Measurements from ENCODE around the gene CLIC5. TPM values are rescaled to one million over a fixed set of nuclear protein-coding genes. Genes with fewer than 3 reads are reported as not detected.
A peak's percentile ranks its signal among the peaks of the same experiment; 100 is the strongest.

Gene CLIC5
- total and polyA plus RNA-seq, 11 donors, result 63.0 to 381 (median 244) TPM

DNA sequence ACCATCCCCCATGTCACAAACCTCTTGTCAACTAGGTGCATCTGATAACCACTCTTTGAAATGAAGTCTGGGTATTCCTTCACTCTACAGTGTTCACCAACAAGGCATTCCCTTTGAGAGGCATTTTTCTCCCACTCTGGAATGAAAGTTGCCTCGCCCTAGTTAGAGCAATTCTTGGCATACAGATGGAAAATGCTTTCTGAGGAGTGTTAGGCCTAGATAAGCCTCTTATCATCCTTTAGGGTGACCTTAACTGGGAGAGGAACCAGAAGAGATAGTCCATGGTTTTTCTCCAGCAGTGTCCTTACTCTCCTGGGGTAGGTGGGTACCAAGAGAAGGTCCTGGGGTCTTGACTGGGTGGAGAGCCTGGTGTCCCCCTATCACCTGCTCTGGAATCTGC lies 14.8 kb downstream of the CLIC5 start:
- no peaks in the 10 kb centered on the region for H3K27me3 ChIP-seq
- no peak overlapping the region for H3K4me3 ChIP-seq
- WGBS, 4 donors, result 37 to 44% (median 40%) methylated on average over 1 of the region's 1 CpG
- TF ChIP-seq CTCF (IDR thresholded peaks at IDR 0.05) (no peak), POLR2A (IDR thresholded peaks at IDR 0.05) (no peak)
- intact Hi-C loops (cut with DNase I), result no loop called here
- peaks cover 10 to 79% (median 44%) of the 10 kb centered on the region in 12 donors for H3K4me1 ChIP-seq
- H3K36me3 ChIP-seq, result peaks cover 0 to 28% (median 0%) of the 10 kb centered on the region in 9 donors
- H3K27ac ChIP-seq, result peak overlapping the region in 11 of 12 donors; percentile 16 to 87 (median 58)
- H3K9me3 ChIP-seq, result no peaks in the 10 kb centered on the region
- DNase-seq (no peak), ATAC-seq (peak; percentile 49 to 69 (median 62))

- Histone ChIP-seq H3K27ac (peak overlapping the region; percentile 42 to 77 (median 60)), H3K4me1 (peaks cover 4 to 60% (median 29%) of the 10 kb centered on the region in 12 donors), H3K4me3 (no peak overlapping the region), H3K9me3 (peaks cover 0 to 5% (median 0%) of the 10 kb centered on the region in 12 donors), H3K36me3 (peaks cover 0 to 15% (median 0%) of the 10 kb centered on the region in 9 donors), H3K27me3 (no peaks in the 10 kb centered on the region)
- TF ChIP-seq CTCF (IDR thresholded peaks at IDR 0.05) (no peak), POLR2A (IDR thresholded peaks at IDR 0.05) (no peak)
- no peak for ATAC-seq
- DNase-seq, result no peak
- WGBS, 4 donors, result 56 to 62% (median 57%) methylated on average over 2 of the region's 2 CpGs; no CpG with 5 or more reads in 1 of the 4 donors
- intact Hi-C loops (cut with DNase I), result loop anchor here in 1 of 10 donors (10.0 kb wide), 1 partner anchor 324 kb away; no protein-coding TSS in a partner anchor
These were observed 17.1 kb downstream of the CLIC5 start for GRCh38 chr6:45998524-45998923.

DNA sequence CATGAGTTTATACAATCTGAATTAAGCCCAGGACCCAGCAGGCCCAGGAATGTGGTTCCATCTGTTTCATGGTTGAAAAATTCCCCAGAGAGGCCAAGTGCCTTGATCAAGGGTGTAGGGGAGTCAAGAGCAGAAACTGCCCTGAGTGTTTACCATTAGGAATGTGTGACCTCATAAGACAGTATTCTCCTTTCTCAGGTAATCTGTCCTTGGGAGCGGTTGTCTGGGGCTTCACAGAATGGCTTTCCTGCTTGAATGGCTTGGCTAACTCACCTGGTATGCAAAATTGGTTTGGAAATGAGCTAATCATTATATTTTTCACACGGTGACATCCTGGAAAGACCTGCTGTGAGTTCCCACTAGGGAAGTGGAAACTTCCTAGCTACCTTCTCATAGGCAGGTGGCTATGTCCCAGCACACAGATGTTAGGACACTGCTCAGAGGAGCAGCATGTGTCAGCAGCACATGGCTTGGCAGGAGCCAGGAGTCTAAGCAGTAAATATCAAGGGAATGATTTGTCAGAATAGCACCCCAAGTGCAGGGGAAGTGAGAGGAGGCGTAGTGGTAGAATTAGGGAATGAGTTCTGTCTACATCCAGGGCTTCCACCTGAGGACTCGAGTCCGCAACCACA lies 17.7 kb downstream of the CLIC5 start:
- H3K4me1 ChIP-seq, result peaks cover 4 to 59% (median 30%) of the 10 kb centered on the region in 12 donors
- no peak for TF ChIP-seq CTCF (IDR thresholded peaks at IDR 0.05)
- TF ChIP-seq POLR2A (IDR thresholded peaks at IDR 0.05), result no peak
- H3K4me3 ChIP-seq, result no peak overlapping the region
- WGBS, 4 donors, result 52 to 78% (median 68%) methylated on average over 5 of the region's 5 CpGs
- H3K27ac ChIP-seq, result peak overlapping the region; percentile 42 to 77 (median 60)
- intact Hi-C loops (cut with DNase I), result loop anchor here in 1 of 10 donors (10.0 kb wide), 1 partner anchor 323 kb away; no protein-coding TSS in a partner anchor
- peaks cover 0 to 5% (median 0%) of the 10 kb centered on the region in 12 donors for H3K9me3 ChIP-seq
- DNase-seq (no peak), ATAC-seq (peak in 3 of 4 donors; percentile 50 to 60 (median 54))
- H3K27me3 ChIP-seq, result no peaks in the 10 kb centered on the region
- peaks cover 0 to 15% (median 0%) of the 10 kb centered on the region in 9 donors for H3K36me3 ChIP-seq

DNA sequence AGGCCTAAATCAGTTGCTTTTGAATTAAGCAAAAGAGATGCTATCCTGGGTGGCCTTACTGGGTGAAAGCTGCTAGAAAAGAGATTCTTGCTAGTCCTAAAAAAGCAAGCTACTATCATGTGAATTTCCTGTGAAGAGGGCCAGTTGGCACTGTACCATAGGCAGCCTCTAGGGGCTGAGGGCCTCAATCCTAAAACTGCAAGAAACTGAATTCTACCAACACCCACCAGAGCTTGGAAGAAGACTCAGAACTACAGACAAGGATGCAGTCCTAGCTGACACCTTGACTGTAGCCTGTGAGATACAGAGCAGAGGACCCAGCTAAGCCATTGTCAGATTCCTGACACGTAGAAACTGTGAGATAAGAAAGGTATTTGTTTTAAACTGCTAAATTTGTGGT lies 24.5 kb downstream of the CLIC5 start:
- H3K36me3 ChIP-seq, result peaks cover 0 to 4% (median 0%) of the 10 kb centered on the region in 9 donors
- no peak for ATAC-seq
- 8 to 25% (median 18%) methylated on average over 1 of the region's 1 CpG for WGBS, 4 donors

More for the DNA sequence above, 24.5 kb downstream of the CLIC5 start:
- Histone ChIP-seq H3K4me1 (peaks cover 0 to 75% (median 58%) of the 10 kb centered on the region in 12 donors), H3K27me3 (no peaks in the 10 kb centered on the region), H3K27ac (peak overlapping the region; percentile 46 to 95 (median 86)), H3K4me3 (no peak overlapping the region), H3K9me3 (peaks cover 0 to 5% (median 0%) of the 10 kb centered on the region in 12 donors)
- no peak for DNase-seq
- peak in 3 of 12 donors; percentile 8 to 22 (median 10) for TF ChIP-seq CTCF (IDR thresholded peaks at IDR 0.05)
- TF ChIP-seq POLR2A (IDR thresholded peaks at IDR 0.05), result no peak
- intact Hi-C loops (cut with DNase I), result loop anchor here in 1 of 10 donors (10.0 kb wide), 1 partner anchor 316 kb away; no protein-coding TSS in a partner anchor
